CD4-positive, alpha-beta T cell treated with Interleukin-6 at 100 ng/mL for 8 hours (primary cell): ENCODE measurements around the gene SCUBE2.

Source experiments
- DNase-seq: peaks from one replicate; pipeline ENCODE4 v3.0.0-alpha.2; 2020; ENCODE audit warnings: mixed read lengths, low spot score

SCUBE2 gene

DNA sequence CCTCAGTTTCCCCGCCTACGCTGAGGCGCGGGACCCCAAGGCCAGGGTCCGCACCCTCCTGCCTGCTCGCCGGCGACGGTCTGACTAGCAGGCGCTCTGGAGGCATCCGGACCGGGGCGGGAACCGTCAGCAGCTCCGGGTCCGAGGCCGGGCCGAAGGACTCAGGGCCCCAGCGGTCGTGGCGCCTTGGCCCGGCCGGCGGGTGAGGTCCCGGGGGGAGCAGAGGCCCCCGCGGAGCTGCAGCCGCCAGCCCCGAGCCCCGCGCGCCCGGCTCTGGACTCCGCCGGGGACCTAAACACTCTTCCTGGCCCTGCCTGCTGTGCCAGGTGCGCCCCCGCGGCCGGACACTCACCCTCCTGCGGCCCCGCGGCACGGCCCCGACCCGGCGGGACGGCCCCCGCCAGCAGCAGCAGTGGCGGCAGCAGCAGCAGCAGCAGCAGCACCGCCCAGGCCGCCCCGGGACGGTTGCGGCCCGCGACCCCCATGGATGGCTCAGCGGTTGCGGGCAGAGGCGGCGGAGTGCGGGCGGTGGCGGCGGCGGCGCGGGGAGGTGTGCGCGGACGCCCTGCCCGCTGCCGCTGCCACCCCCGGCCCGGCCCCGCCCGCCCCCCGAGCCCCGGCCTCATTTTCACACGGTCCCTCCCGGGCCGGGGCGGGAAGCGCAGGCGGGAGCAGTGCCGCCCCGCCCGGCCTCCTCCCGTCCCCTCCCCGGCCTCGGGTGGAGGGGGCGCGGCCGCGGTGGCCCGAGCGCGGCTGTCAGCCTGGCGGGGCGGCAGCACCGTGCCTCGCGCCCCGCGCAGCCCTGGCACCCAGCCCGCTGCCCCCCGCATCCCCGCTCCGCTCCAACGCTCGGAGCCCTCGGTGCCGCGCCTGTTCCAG, at the start of gene SCUBE2:
SCUBE2 (minus strand) TSS at position 556 of the 879 bp plus-strand sequence; CDS start at position 485, 71 bp downstream.
- no peak for DNase-seq

DNA sequence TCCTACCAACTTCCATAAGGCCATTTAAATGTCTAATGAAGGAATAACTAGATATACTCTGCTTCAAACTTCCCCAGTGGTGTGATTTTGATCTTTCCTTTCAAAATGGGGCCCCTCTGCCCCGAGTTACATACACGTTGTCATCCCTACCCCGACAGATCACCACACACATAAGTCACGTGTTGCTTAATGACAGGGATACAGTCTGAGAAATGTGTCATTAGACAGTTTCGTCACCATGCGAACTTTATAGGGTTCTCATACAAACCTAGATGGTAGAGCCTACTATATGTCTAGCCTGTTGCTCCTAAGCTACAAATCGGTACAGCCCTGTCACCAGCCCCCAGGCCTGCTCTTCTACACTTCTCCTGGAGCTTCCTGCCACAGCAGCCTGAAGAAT, 49.8 kb upstream of the SCUBE2 start:
- DNase-seq = no peak

- DNase-seq = no peak
Observed at GRCh38 chr11:9139628-9140357, 48.4 kb upstream of the SCUBE2 start.

DNA sequence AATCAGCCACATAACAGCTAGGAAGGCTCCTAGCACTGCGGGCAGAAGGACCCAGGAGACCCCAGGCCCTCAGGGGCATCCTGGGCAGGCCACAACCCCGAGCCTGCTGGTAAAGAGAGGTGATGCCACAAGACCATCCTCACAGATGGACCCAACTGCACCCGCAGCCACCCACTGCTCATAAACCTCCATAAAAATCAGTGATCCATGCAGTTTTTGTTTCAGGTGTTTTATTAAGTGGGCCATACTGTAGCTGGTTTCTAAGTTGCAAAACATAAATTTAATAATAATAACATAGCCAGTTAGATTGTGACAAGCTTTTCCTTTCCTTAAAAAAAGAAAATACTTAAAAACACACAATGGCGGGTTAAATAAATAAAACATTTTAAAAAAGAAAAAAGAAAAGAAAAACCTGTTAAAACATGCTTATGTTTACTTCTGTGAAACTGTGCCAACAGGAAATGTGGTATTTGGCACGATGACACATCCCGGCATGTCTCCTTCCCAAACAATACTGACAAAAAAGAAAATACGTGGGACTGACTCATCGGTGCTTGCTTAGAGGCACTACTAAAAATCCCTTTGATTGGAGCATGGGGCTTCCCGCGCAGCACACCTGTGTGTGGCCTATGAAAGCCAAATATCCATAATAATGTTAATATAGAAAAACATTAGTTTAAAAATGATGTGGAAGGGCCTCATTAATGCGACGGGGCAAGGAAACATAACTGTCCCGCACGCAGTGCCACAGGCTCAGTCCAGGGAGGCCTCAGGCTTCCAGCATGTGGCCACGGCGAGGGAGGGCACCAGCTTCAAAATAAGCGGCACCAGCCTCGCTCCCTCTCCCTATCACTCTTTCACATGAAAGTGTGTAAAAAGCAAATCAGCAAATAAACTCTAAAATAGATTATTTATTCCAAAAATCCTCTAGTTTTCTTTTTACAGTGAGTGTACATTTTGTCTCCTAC, 47.5 kb upstream of the SCUBE2 start:
- peak; percentile 47 for DNase-seq

GRCh38 chr11:9138133-9138453, 46.7 kb upstream of the SCUBE2 start:
- no peak for DNase-seq

- DNase-seq = peak; percentile 68
Observed at GRCh38 chr11:9137293-9138132, 46.1 kb upstream of the SCUBE2 start.

DNA sequence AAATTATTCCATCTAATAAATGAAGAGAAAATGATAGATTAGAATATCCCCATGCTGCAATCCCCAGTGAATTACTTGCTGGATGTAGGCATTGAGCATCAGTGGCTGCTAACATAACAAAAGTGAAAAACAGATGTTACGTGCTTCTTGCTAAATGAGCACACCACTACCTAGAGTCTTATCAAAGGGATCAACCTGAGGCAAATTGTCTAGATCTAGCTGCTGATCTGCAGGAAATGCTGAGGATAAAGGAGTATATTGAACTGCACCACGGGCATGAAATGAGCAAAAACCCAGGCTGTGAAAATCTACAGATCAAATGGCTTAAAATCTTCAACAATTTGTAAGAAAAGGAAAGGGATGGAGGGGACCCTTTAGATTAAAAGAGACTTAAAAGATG, 45.3 kb upstream of the SCUBE2 start:
- DNase-seq = no peak

DNA sequence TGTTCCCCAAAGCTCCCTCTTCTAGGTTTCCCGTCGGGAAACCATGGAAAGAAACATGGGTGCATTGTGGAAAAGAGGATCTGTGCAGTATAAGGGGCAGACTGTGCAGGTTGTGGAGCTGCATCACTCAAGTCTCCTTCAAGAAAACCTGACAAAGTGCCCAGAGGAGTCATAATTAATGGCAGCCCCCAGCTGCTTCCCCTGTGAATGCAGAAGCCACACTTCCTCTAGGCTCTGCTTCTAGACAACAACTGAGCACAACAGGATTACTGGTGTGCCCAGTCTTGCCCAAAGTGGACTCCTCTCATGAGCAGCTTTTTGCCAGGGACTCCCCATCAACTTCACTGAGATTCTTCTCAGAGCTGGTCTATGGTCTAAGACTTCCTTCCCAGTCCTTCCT, 42.6 kb upstream of the SCUBE2 start:
- DNase-seq = no peak

GRCh38 chr11:9132203-9132878, 40.9 kb upstream of the SCUBE2 start:
- DNase-seq = no peak

- no peak for DNase-seq
Observed at GRCh38 chr11:9130297-9130696, 38.9 kb upstream of the SCUBE2 start.

- DNase-seq = no peak
Observed at GRCh38 chr11:9126636-9127035, 35.2 kb upstream of the SCUBE2 start.

GRCh38 chr11:9125185-9125886, 33.9 kb upstream of the SCUBE2 start:
- no peak for DNase-seq

GRCh38 chr11:9123595-9124304, 32.4 kb upstream of the SCUBE2 start:
- no peak for DNase-seq

GRCh38 chr11:9121469-9121796, 30.0 kb upstream of the SCUBE2 start:
- DNase-seq = no peak

GRCh38 chr11:9120664-9121468, 29.5 kb upstream of the SCUBE2 start:
- DNase-seq = no peak

DNA sequence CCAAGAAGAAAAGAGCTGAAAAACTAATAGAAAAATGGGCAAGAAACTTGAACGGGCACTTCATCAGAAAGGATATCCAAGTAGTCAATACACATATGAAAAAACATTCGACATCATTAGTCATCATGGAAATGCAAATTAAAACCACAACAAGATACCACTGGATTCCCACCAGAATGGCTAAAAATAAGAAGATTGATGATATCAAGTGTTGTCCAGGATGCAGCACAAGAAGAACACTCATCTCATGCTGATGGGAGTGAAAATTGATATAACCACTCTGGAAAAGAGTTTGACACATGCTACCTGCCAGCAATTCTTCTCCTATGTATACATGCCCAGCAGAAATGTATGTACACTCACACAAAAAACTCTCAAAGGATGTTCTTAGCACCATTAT, 26.9 kb upstream of the SCUBE2 start:
- no peak for DNase-seq

GRCh38 chr11:9112075-9112474, 20.7 kb upstream of the SCUBE2 start:
- DNase-seq = no peak

GRCh38 chr11:9109858-9110731, 18.7 kb upstream of the SCUBE2 start:
- DNase-seq = no peak
